Stomach (tissue), 9 donors: Measurements from ENCODE around the gene DHX29. TPM values are rescaled to one million over a fixed set of nuclear protein-coding genes. Genes with fewer than 3 reads are reported as not detected.

Source experiments
- DNase-seq, 2 donors: peaks; one replicate each; pipeline versions ENCODE4 v3.0.0 to v3.0.0-alpha.2; 2013 to 2019
- H3K27ac ChIP-seq, 5 donors: fragments of 200-600 bp in 4 of 5; sonication (generic) in 4 of 5; one replicate each; pipeline ENCODE4 v1.5.1; 2013 to 2019; ENCODE audit warnings: mild to moderate bottlenecking in 1 of 5, moderate library complexity in 1 of 5
- H3K27me3 ChIP-seq, 3 donors: fragments of 200-600 bp; sonication (generic); one replicate each; pipeline ENCODE4 v1.5.1; 2017 to 2019; ENCODE audit warnings: mixed run types in 1 of 3
- H3K36me3 ChIP-seq, 4 donors: fragments of 200-600 bp; sonication (generic); 1 replicate in 3 of 4; 2 replicates in 1 of 4; pipeline ENCODE4 v1.5.1; 2016 to 2019
- H3K4me1 ChIP-seq, 4 donors: fragments of 200-600 bp; sonication (generic); one replicate each; pipeline ENCODE4 v1.5.1; 2016 to 2019
- H3K4me3 ChIP-seq, 4 donors: fragments of 200-600 bp; sonication (generic) in 3 of 4; one replicate each; pipeline ENCODE4 v1.5.1; 2016 to 2019; ENCODE audit warnings: mild to moderate bottlenecking in 1 of 4
- H3K9me3 ChIP-seq, 4 donors: fragments of 200-600 bp; sonication (generic); one replicate each; pipeline ENCODE4 v1.5.1; 2016 to 2019
- EP300 ChIP-seq: sonication (generic); formaldehyde crosslinking; IDR thresholded peaks from one replicate; pipeline ENCODE4 v1.6.1; 2017; ENCODE audit warnings: antibody characterized with exemption
- POLR2A ChIP-seq, 4 donors: fragments of 450-650 bp; IDR thresholded peaks; one replicate each; pipeline ENCODE4 v1.6.1; 2016; ENCODE audit warnings: antibody characterized with exemption in 4 of 4, control low read depth in 2 of 4, mild to moderate bottlenecking in 1 of 4, moderate library complexity in 1 of 4
- POLR2AphosphoS5 ChIP-seq, 3 donors: sonication (generic); formaldehyde crosslinking; IDR thresholded peaks; one replicate each; pipeline ENCODE4 v1.6.1; 2016; ENCODE audit warnings: antibody characterized with exemption in 3 of 3
- WGBS, 5 donors: extraction: QIAGEN DNeasy Blood & Tissue Kit in 3 of 5; methylation state at CpG; one replicate each; pipeline versions ENCODE4 v1.1.5 to v1.1.7; 2013 to 2018; 5-methylcytosine and 5-hydroxymethylcytosine counted together
- intact Hi-C: fragments of 100-400 bp; cut with DNase I; formaldehyde crosslinking; loops from one replicate; pipeline ENCODE4 v1.15.1; 2023; ENCODE audit warnings: low total_unique reads
- polyA plus RNA-seq, 3 donors: library from polyadenylated mRNA; stranded (reverse); fragments of 200-250 nt; gene quantifications; one replicate each; pipeline ENCODE4 v1.2.3, GENCODE V29; 2013
- total RNA-seq, 5 donors: library from RNA; depleted of rRNA; stranded (reverse); fragments of >200 nt; gene quantifications; one replicate each; pipeline versions ENCODE4 v1.1.0 to v1.2.3, GENCODE V29; 2014 to 2016
- TF ChIP-seq, protein P1 (sequence below), 7 experiments: fragments of 450-650 bp in 4 of 7; fragments of 200-600 bp in 3 of 7; sonication (generic) in 3 of 7; IDR thresholded peaks; one replicate each; pipeline ENCODE4 v1.5.1; 2016 to 2019; ENCODE audit warnings: antibody characterized with exemption in 7 of 7, control low read depth in 2 of 7, mild to moderate bottlenecking in 1 of 7
- donor health status: healthy with polysubstance abuse.
- donor health status: Bipolar disorder and iron deficiency.
- donor health status: healthy.

DHX29 gene
- total and polyA plus RNA-seq, 8 donors: 4.3 to 54.5 (median 12.1) TPM

DNA sequence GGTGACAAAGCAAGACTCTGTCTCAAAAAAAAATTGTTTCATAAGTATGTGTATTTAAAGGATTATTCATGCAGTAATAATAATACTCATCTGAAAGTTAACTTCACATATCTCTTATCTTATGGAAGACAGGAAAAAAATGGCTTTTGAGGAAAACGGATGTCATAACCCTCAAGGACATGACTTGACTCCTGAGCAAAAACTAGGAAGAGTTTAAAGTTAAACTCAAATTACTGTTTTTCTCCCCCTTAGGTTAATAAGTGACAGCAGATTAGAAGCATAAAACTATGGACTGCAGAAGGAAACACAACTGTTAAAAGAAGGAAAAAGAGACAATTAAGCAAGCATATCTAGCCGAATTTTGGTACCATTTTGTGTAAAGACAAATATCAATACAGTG, 16.5 kb downstream of the DHX29 start:
- Histone ChIP-seq H3K4me3 (no peak overlapping the region), H3K4me1 (no peaks in the 10 kb centered on the region), H3K9me3 (no peaks in the 10 kb centered on the region), H3K27me3 (no peaks in the 10 kb centered on the region), H3K36me3 (peaks cover 42 to 100% (median 99%) of the 10 kb centered on the region in 4 donors), H3K27ac (no peak overlapping the region)
- intact Hi-C loops: no loop called here
- no peak for TF ChIP-seq POLR2A (IDR thresholded peaks at IDR 0.05)
- TF ChIP-seq POLR2AphosphoS5 (IDR thresholded peaks at IDR 0.05): no peak
- no peak for TF ChIP-seq EP300
- TF ChIP-seq, protein P1, sequence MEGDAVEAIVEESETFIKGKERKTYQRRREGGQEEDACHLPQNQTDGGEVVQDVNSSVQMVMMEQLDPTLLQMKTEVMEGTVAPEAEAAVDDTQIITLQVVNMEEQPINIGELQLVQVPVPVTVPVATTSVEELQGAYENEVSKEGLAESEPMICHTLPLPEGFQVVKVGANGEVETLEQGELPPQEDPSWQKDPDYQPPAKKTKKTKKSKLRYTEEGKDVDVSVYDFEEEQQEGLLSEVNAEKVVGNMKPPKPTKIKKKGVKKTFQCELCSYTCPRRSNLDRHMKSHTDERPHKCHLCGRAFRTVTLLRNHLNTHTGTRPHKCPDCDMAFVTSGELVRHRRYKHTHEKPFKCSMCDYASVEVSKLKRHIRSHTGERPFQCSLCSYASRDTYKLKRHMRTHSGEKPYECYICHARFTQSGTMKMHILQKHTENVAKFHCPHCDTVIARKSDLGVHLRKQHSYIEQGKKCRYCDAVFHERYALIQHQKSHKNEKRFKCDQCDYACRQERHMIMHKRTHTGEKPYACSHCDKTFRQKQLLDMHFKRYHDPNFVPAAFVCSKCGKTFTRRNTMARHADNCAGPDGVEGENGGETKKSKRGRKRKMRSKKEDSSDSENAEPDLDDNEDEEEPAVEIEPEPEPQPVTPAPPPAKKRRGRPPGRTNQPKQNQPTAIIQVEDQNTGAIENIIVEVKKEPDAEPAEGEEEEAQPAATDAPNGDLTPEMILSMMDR (IDR thresholded peaks at IDR 0.05): no peak
- no peak for DNase-seq
- WGBS, 5 donors: 87 to 94% (median 92%) methylated on average over 2 of the region's 2 CpGs

DNA sequence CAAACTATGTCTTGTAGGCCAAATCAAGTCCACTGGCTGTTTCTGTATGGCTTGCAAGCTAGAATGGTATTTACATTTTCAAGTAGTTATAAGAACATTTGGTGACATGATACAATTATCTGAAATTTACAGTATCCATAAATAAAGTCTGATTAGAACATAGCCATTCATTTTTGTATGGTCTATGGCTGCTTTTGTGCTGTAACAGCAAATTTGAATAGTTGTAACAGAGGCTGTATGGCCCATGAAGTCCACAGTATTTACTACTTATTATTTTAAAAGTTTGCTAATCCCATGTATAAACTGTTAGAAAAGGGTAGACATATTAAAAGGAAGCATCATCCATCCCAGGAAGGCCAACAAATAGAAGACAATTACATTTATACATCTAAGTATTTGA, 17.7 kb downstream of the DHX29 start:
- no peak for DNase-seq
- Histone ChIP-seq H3K4me3 (no peak overlapping the region), H3K27ac (no peak overlapping the region), H3K4me1 (no peaks in the 10 kb centered on the region), H3K27me3 (no peaks in the 10 kb centered on the region), H3K9me3 (no peaks in the 10 kb centered on the region), H3K36me3 (peaks cover 45 to 100% (median 100%) of the 10 kb centered on the region in 4 donors)
- TF ChIP-seq EP300 (no peak), POLR2A (IDR thresholded peaks at IDR 0.05) (no peak), POLR2AphosphoS5 (IDR thresholded peaks at IDR 0.05) (no peak)
- TF ChIP-seq, protein P1 (IDR thresholded peaks at IDR 0.05): no peak
- intact Hi-C loops: no loop called here

DNA sequence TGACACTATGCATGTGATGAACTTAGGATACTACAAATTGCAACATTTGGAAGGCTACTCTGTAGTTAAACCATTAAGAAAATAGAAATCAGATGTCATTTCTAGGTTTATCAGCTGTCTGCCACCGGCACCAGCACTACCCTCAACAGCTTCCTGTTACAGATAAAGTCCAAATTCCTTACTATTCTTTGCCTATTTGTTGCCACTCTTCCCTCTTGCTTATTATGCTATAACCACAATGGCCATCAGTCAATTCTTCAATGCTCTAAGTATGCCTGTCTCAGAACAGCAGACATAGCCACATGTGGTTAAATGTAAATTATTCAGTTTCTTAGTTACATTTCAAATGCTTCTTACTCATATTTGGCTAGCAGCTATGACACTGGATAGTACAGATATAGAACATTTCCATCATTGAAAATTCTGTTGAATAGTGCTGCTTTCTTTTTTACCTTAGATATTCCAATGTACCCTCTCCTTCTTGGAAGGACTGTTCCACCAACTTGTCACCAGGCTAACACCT, 21.0 kb downstream of the DHX29 start:
- DNase-seq: no peak
- Histone ChIP-seq H3K36me3 (peaks cover 54 to 100% (median 100%) of the 10 kb centered on the region in 4 donors), H3K27ac (no peak overlapping the region), H3K9me3 (no peaks in the 10 kb centered on the region), H3K4me1 (no peaks in the 10 kb centered on the region), H3K27me3 (no peaks in the 10 kb centered on the region), H3K4me3 (no peak overlapping the region)
- intact Hi-C loops: no loop called here
- TF ChIP-seq POLR2A (IDR thresholded peaks at IDR 0.05) (no peak), POLR2AphosphoS5 (IDR thresholded peaks at IDR 0.05) (no peak), EP300 (no peak)
- TF ChIP-seq, protein P1 (IDR thresholded peaks at IDR 0.05): no peak
- 33 to 42% (median 35%) methylated on average over 1 of the region's 1 CpG for WGBS, 5 donors

DNA sequence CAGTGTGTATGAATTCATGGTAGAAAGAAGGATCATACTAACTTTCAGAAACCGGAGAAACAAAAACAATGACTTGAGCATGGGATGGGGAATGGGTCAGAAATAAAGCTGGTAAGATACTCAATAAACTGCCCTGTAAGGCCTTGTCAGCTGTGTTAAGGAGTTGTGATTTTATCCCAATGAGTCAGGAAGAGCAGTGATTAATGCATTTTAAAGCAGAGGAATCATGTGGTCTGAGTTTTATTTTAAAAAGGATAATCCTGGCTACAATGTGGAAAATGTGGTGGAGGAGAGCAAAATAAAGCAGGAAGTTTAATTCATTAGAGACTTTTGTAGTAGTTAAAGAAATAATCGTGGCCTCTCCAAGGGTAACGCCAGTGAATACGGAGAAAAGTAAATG, 28.7 kb downstream of the DHX29 start:
- H3K9me3 ChIP-seq: no peaks in the 10 kb centered on the region
- H3K36me3 ChIP-seq: peaks cover 61 to 100% (median 100%) of the 10 kb centered on the region in 4 donors
- intact Hi-C loops: no loop called here
- no peak overlapping the region for H3K4me3 ChIP-seq
- H3K27ac ChIP-seq: no peak overlapping the region
- no peaks in the 10 kb centered on the region for H3K4me1 ChIP-seq
- TF ChIP-seq, protein P1 (IDR thresholded peaks at IDR 0.05): no peak
- TF ChIP-seq EP300 (no peak), POLR2AphosphoS5 (IDR thresholded peaks at IDR 0.05) (no peak), POLR2A (IDR thresholded peaks at IDR 0.05) (no peak)
- DNase-seq: no peak
- 82 to 94% (median 87%) methylated on average over 4 of the region's 4 CpGs for WGBS, 5 donors
- no peaks in the 10 kb centered on the region for H3K27me3 ChIP-seq
